ENCODE results near the gene PJA2.
"Not testable (repeated sequence)": the region's sequence is repeated elsewhere in the genome, so short reads cannot be mapped to it uniquely, and the experiment has no call there.

Gene PJA2

GRCh38 chr5:109309326-109310063, 100.3 kb downstream of the PJA2 start:
- DNase-seq (ENCODE audit: low read depth in 2 of 2) = no peak

- DNase-seq (ENCODE audit: low read depth in 2 of 2) = no peak
These were observed 101.8 kb downstream of the PJA2 start for GRCh38 chr5:109307951-109308350.

- no peak for DNase-seq (ENCODE audit: low read depth in 2 of 2)
These were observed 102.3 kb downstream of the PJA2 start for GRCh38 chr5:109307456-109307855.

GRCh38 chr5:109305352-109305751, 104.4 kb downstream of the PJA2 start:
- DNase-seq (ENCODE audit: low read depth in 2 of 2) = no peak

GRCh38 chr5:109304309-109304708, 105.5 kb downstream of the PJA2 start:
- DNase-seq (ENCODE audit: low read depth in 2 of 2) = no peak

GRCh38 chr5:109300367-109300766, 109.4 kb downstream of the PJA2 start:
- no peak for DNase-seq (ENCODE audit: low read depth in 2 of 2)

- no peak for DNase-seq (ENCODE audit: low read depth in 2 of 2)
These were observed 110.2 kb downstream of the PJA2 start for GRCh38 chr5:109299557-109299956.

GRCh38 chr5:109298794-109299193, 111.0 kb downstream of the PJA2 start:
- DNase-seq (ENCODE audit: low read depth in 2 of 2) = no peak

- no peak for DNase-seq (ENCODE audit: low read depth in 2 of 2)
These were observed 111.9 kb downstream of the PJA2 start for GRCh38 chr5:109297900-109298299.

- DNase-seq (ENCODE audit: low read depth in 2 of 2) = no peak
These were observed 118.7 kb downstream of the PJA2 start for GRCh38 chr5:109291090-109291489.

- DNase-seq (ENCODE audit: low read depth in 2 of 2) = no peak
These were observed 119.5 kb downstream of the PJA2 start for GRCh38 chr5:109290231-109290630.

GRCh38 chr5:109286628-109287027, 123.1 kb downstream of the PJA2 start:
- DNase-seq (ENCODE audit: low read depth in 2 of 2) = not testable (repeated sequence)
